Transverse colon (tissue), 4 donors: ENCODE results near the gene MED29. TPM values are rescaled to one million over a fixed set of nuclear protein-coding genes. Genes with fewer than 3 reads are reported as not detected.

Experiments
- DNase-seq: peaks from one replicate; pipeline ENCODE4 v3.0.0-alpha.2; 2019
- H3K27ac ChIP-seq, 4 donors: fragments of 200-600 bp; sonication (generic); 2 replicates each; pipeline ENCODE4 v1.5.1; 2016 to 2018; ENCODE audit warnings: inconsistent platforms in 4 of 4
- H3K27me3 ChIP-seq: fragments of 200-600 bp; sonication (generic); 2 replicates; pipeline ENCODE4 v1.5.1; 2017; ENCODE audit warnings: inconsistent platforms
- H3K36me3 ChIP-seq, 4 donors: fragments of 200-600 bp; sonication (generic); 2 replicates each; pipeline ENCODE4 v1.5.1; 2017 to 2019; ENCODE audit warnings: inconsistent platforms in 4 of 4
- H3K4me1 ChIP-seq, 4 donors: fragments of 200-600 bp; sonication (generic); 2 replicates each; pipeline ENCODE4 v1.5.1; 2017 to 2020; ENCODE audit warnings: inconsistent platforms in 4 of 4
- H3K4me3 ChIP-seq, 4 donors: fragments of 200-600 bp; sonication (generic); 1 replicate in 1 of 4; 2 replicates in 3 of 4; pipeline versions ENCODE4 v1.5.1 to v1.6.1; 2017 to 2019; ENCODE audit warnings: inconsistent platforms in 4 of 4
- H3K9me3 ChIP-seq, 2 donors: fragments of 200-600 bp; sonication (generic); 2 replicates each; pipeline ENCODE4 v1.5.1; 2017 to 2019; ENCODE audit warnings: inconsistent platforms in 2 of 2
- EP300 ChIP-seq: sonication (generic); formaldehyde crosslinking; IDR thresholded peaks from one replicate; pipeline ENCODE4 v1.6.1; 2017; ENCODE audit warnings: antibody characterized with exemption, low read depth
- POLR2A ChIP-seq: fragments of 450-650 bp; IDR thresholded peaks from one replicate; pipeline ENCODE4 v1.6.1; 2016; ENCODE audit warnings: antibody characterized with exemption, mild to moderate bottlenecking, moderate library complexity
- POLR2AphosphoS5 ChIP-seq, 3 donors: sonication (generic); formaldehyde crosslinking; IDR thresholded peaks; one replicate each; pipeline ENCODE4 v1.6.1; 2016; ENCODE audit warnings: antibody characterized with exemption in 3 of 3
- WGBS, 2 donors: methylation state at CpG; one replicate each; pipeline ENCODE4 v1.1.5; 2018; ENCODE audit warnings: low coverage in 1 of 2; 5-methylcytosine and 5-hydroxymethylcytosine counted together
- in situ Hi-C, 4 donors: fragments of 200-750 bp; cut with MboI; loops; one replicate each; pipeline versions ENCODE4 v1.15.0 to v1.15.1; 2017; ENCODE audit warnings: low sequenced_read_pairs in 3 of 4, low pct_ligation_motif_present in 1 of 4, low pct_unique_long_range_greater_than_20kb in 1 of 4
- intact Hi-C: fragments of 100-400 bp; cut with DNase I; formaldehyde crosslinking; loops from one replicate; pipeline ENCODE4 v1.15.1; 2023; ENCODE audit warnings: low total_unique reads
- total RNA-seq, 4 donors: library from RNA; depleted of rRNA; stranded (reverse); fragments of >200 nt; gene quantifications; one replicate each; pipeline ENCODE4 v1.1.0, GENCODE V29; 2016
- TF ChIP-seq, protein P1 (sequence below), 5 experiments: fragments of 200-600 bp in 3 of 5; fragments of 450-650 bp in 2 of 5; sonication (generic) in 3 of 5; IDR thresholded peaks; 1 replicate in 2 of 5; 2 replicates in 3 of 5; pipeline ENCODE4 v1.5.1; 2016 to 2017; ENCODE audit warnings: antibody characterized with exemption in 5 of 5, inconsistent platforms in 3 of 5, mild to moderate bottlenecking in 2 of 5, moderate library complexity in 1 of 5

Gene MED29
- total RNA-seq, 4 donors from 2014 or later = 22.8 to 37.4 (median 27.8) TPM

DNA sequence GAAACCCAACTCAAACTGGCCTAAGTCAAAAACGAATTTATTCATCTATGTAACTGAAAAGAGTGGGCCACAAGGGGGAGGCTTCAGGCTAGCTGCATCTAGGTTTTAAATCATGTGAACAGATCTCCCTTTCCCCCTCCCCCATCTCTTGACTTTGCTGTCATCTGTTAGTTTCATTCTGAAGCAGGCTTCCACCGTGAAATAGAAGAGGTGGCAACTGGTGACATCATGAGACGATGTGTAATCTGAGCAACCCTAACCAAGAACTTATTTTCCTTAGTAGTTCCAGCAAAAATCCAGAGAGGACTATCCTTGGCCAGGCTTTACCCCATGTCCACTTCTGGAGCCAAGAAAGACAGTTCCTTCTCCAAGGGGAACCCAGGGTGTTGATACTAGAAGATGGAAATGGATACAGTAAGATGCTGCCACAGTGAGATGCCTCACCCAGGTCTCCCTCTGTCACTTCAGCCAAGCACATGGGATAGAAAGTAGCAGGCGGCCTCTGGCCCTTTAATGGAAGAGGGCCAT is 39.6 kb upstream of the MED29 start:
- H3K36me3 ChIP-seq = peaks cover 0 to 28% (median 16%) of the 10 kb centered on the region in 4 donors
- WGBS, 2 donors = 63% methylated on average over 4 of the region's 4 CpGs; no CpG with 5 or more reads in 1 of the 2 donors
- peak overlapping the region in 2 of 4 donors; percentile 16 to 44 for H3K27ac ChIP-seq

DNA sequence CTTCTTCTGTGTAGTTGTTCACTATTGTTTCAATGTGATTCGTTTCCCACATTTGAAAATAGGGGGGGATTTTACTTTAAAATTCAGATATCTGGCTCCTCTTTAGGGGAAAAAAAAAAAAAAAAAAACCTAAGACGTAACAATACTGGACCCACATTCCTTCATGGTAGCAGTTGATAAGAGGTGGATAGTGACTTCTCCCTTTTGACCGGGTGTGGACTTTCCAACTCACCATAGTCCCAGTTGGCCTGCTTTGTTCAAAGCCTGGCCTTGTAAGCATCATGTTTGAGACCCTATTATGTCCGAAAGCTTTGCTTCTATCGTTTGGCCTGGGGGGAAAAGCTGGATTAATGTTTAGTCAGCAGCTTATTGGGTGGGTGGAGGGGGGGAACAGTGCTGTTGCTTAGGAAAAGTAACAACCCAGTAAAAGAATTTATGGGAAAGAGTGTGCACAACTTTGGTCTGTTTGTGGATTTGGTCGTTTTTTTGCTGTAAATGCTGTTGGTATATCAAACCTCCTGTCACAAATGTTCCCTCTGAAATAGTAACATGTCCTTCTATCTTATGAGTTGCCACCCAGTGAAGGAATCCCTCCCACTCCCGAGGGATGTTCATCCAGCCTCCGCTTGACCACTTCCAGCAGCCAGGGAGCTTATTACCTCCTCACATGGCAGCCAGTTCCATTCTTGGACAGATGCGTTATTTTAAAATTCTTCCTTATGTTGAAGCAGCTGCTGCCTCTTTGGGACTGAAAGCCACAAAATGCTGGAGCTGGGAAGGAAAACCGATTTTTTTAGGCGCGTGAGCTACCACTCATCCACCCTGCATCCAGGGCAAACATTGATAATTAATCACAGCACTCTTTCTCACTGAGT is 38.6 kb upstream of the MED29 start:
- in situ Hi-C loops (no loop called here), intact Hi-C loops (no loop called here)
- H3K27ac ChIP-seq = peak overlapping the region in 1 of 4 donors; percentile 44
- DNase-seq = no peak
- peaks cover 0 to 37% (median 20%) of the 10 kb centered on the region in 4 donors for H3K36me3 ChIP-seq
- H3K4me1 ChIP-seq = peaks cover 0 to 9% (median 3%) of the 10 kb centered on the region in 4 donors
- no peaks in the 10 kb centered on the region for H3K27me3 ChIP-seq
- 77 to 82% methylated on average over 11 to 12 of the region's 12 CpGs for WGBS, 2 donors
- TF ChIP-seq, protein P1, sequence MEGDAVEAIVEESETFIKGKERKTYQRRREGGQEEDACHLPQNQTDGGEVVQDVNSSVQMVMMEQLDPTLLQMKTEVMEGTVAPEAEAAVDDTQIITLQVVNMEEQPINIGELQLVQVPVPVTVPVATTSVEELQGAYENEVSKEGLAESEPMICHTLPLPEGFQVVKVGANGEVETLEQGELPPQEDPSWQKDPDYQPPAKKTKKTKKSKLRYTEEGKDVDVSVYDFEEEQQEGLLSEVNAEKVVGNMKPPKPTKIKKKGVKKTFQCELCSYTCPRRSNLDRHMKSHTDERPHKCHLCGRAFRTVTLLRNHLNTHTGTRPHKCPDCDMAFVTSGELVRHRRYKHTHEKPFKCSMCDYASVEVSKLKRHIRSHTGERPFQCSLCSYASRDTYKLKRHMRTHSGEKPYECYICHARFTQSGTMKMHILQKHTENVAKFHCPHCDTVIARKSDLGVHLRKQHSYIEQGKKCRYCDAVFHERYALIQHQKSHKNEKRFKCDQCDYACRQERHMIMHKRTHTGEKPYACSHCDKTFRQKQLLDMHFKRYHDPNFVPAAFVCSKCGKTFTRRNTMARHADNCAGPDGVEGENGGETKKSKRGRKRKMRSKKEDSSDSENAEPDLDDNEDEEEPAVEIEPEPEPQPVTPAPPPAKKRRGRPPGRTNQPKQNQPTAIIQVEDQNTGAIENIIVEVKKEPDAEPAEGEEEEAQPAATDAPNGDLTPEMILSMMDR (IDR thresholded peaks at IDR 0.05) = no peak
- TF ChIP-seq POLR2AphosphoS5 (IDR thresholded peaks at IDR 0.05) (no peak), EP300 (no peak), POLR2A (no peak)
- no peak overlapping the region for H3K4me3 ChIP-seq
- no peaks in the 10 kb centered on the region for H3K9me3 ChIP-seq

More for the DNA sequence above, 39.6 kb upstream of the MED29 start:
- Histone ChIP-seq H3K4me1 (peaks cover 0 to 9% (median 3%) of the 10 kb centered on the region in 4 donors), H3K4me3 (no peak overlapping the region), H3K9me3 (no peaks in the 10 kb centered on the region), H3K27me3 (no peaks in the 10 kb centered on the region)
- no peak for DNase-seq
- TF ChIP-seq EP300 (no peak), POLR2A (no peak)
- TF ChIP-seq, protein P1 (IDR thresholded peaks at IDR 0.05) = no peak
- in situ Hi-C loops = no loop called here
- intact Hi-C loops = no loop called here

GRCh38 chr19:39355253-39355652 is 35.9 kb upstream of the MED29 start:
- WGBS, 2 donors = 95 to 100% methylated on average over 2 to 5 of the region's 5 CpGs
- Histone ChIP-seq H3K9me3 (no peaks in the 10 kb centered on the region), H3K36me3 (peaks cover 0 to 50% (median 20%) of the 10 kb centered on the region in 4 donors), H3K27ac (no peak overlapping the region), H3K27me3 (no peaks in the 10 kb centered on the region), H3K4me3 (no peak overlapping the region), H3K4me1 (peaks cover 0 to 9% (median 3%) of the 10 kb centered on the region in 4 donors)
- in situ Hi-C loops = no loop called here
- TF ChIP-seq POLR2A = no peak
- no peak for TF ChIP-seq POLR2AphosphoS5 (IDR thresholded peaks at IDR 0.05)
- TF ChIP-seq, protein P1 (IDR thresholded peaks at IDR 0.05) = no peak
- no peak for TF ChIP-seq EP300
- DNase-seq = no peak
- intact Hi-C loops = no loop called here

DNA sequence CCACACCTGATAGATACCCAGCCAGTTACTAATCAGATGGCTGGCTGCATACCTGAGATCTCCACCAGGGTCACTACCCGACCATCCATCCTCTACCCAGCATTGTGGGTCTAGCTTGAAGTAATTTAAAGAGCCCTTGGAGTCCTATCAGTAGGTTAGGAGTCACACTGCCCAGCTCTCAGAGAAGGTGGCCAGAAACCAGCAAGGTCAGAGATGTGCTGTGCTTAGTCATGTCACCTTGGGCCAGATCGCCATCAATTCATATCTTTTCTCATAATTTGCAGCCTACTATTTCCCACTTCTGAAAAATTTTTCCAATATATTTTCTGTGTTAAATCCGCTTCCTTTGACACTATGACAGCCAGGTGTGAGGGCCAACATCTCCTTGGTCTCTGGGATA is 35.1 kb upstream of the MED29 start:
- no peaks in the 10 kb centered on the region for H3K9me3 ChIP-seq
- H3K36me3 ChIP-seq = peaks cover 0 to 56% (median 23%) of the 10 kb centered on the region in 4 donors
- no peaks in the 10 kb centered on the region for H3K27me3 ChIP-seq
- TF ChIP-seq POLR2AphosphoS5 (IDR thresholded peaks at IDR 0.05) (no peak), EP300 (no peak), POLR2A (no peak)
- TF ChIP-seq, protein P1 (IDR thresholded peaks at IDR 0.05) = no peak
- WGBS, 2 donors = 81 to 100% methylated on average over 2 to 3 of the region's 3 CpGs
- H3K27ac ChIP-seq = no peak overlapping the region
- H3K4me1 ChIP-seq = peaks cover 0 to 6% (median 2%) of the 10 kb centered on the region in 4 donors
- H3K4me3 ChIP-seq = no peak overlapping the region
- in situ Hi-C loops (no loop called here), intact Hi-C loops (no loop called here)
- no peak for DNase-seq
